ENCODE results near the gene PHACTR1. TPM values are rescaled to one million over a fixed set of nuclear protein-coding genes. Genes with fewer than 3 reads are reported as not detected.

PHACTR1 gene
- total RNA-seq, 1 experiment from 2014 or later = 0.05 TPM

GRCh38 chr6:12709556-12710232 is 6.9 kb upstream of the PHACTR1 start:
- H3K4me1 ChIP-seq (ENCODE audit: control insufficient read depth, insufficient read depth, low read length) = no peaks in the 10 kb centered on the region
- TF ChIP-seq TCF7L2 (IDR thresholded peaks at IDR 0.05; ENCODE audit: low read depth, low read length) (no peak), REST (IDR thresholded peaks at IDR 0.05; ENCODE audit: insufficient read depth in 1 of 2, low read depth in 2 of 2, low read length in 1 of 2) (no peak), POLR2AphosphoS5 (IDR thresholded peaks at IDR 0.05; ENCODE audit: low read depth, low read length) (no peak), CTCF (IDR thresholded peaks at IDR 0.05) (no peak), SIN3A (IDR thresholded peaks at IDR 0.05; ENCODE audit: borderline replicate concordance, insufficient read depth, low read depth, low read length) (no peak)
- no peak for DNase-seq (ENCODE audit: low read depth, low spot score)
- intact Hi-C loops (cut with micrococcal nuclease; ENCODE audit: unreplicated experiment) (no loop called here), in situ Hi-C loops (cut with HindIII; ENCODE audit: low pct_unique_long_range_greater_than_20kb, low sequenced_read_pairs) (no loop called here)
- BruUV-seq (replicated peaks) = no TSS peak
- no peak for ATAC-seq
- ChIA-PET CTCF (no interaction called here), POLR2A (no interaction called here)
- H3K9me3 ChIP-seq (ENCODE audit: control insufficient read depth, insufficient read depth, low read depth, low read length) = no peaks in the 10 kb centered on the region
- H3K27ac ChIP-seq (ENCODE audit: low read length) = no peak overlapping the region
- no peak overlapping the region for H3K4me3 ChIP-seq (ENCODE audit: low read depth in 2 of 2, low read length in 2 of 2)
- no peaks in the 10 kb centered on the region; the same call in 1 of the 2 replicates for H3K27me3 ChIP-seq (ENCODE audit: control insufficient read depth, insufficient read depth, low read length)
- H3K36me3 ChIP-seq (ENCODE audit: control insufficient read depth, insufficient read depth, low read length) = no peaks in the 10 kb centered on the region

GRCh38 chr6:12710921-12711320 is 5.6 kb upstream of the PHACTR1 start:
- in situ Hi-C loops (cut with HindIII; ENCODE audit: low pct_unique_long_range_greater_than_20kb, low sequenced_read_pairs) = no loop called here
- Histone ChIP-seq H3K27me3 (ENCODE audit: control insufficient read depth, insufficient read depth, low read length) (no peaks in the 10 kb centered on the region; the same call in 1 of the 2 replicates), H3K4me3 (ENCODE audit: low read depth in 2 of 2, low read length in 2 of 2) (no peak overlapping the region), H3K27ac (ENCODE audit: low read length) (no peak overlapping the region), H3K4me1 (ENCODE audit: control insufficient read depth, insufficient read depth, low read length) (no peaks in the 10 kb centered on the region), H3K36me3 (ENCODE audit: control insufficient read depth, insufficient read depth, low read length) (no peaks in the 10 kb centered on the region), H3K9me3 (ENCODE audit: control insufficient read depth, insufficient read depth, low read depth, low read length) (no peaks in the 10 kb centered on the region)
- CTCF ChIA-PET = no interaction called here
- BruUV-seq (replicated peaks) = no TSS peak
- intact Hi-C loops (cut with micrococcal nuclease; ENCODE audit: unreplicated experiment) = no loop called here
- POLR2A ChIA-PET = no interaction called here
- ATAC-seq (no peak), DNase-seq (ENCODE audit: low read depth, low spot score) (no peak)
- TF ChIP-seq TCF7L2 (IDR thresholded peaks at IDR 0.05; ENCODE audit: low read depth, low read length) (no peak), CTCF (IDR thresholded peaks at IDR 0.05) (no peak), REST (IDR thresholded peaks at IDR 0.05; ENCODE audit: insufficient read depth in 1 of 2, low read depth in 2 of 2, low read length in 1 of 2) (no peak), SIN3A (IDR thresholded peaks at IDR 0.05; ENCODE audit: borderline replicate concordance, insufficient read depth, low read depth, low read length) (no peak), POLR2AphosphoS5 (IDR thresholded peaks at IDR 0.05; ENCODE audit: low read depth, low read length) (no peak)
